Spleen (tissue), 11 donors: ENCODE data around the gene U2AF1. TPM values are rescaled to one million over a fixed set of nuclear protein-coding genes. Genes with fewer than 3 reads are reported as not detected.
"Not testable (repeated sequence)": the region's sequence is repeated elsewhere in the genome, so short reads cannot be mapped to it uniquely, and the experiment has no call there.

Source experiments
- DNase-seq: peaks from one replicate; pipeline ENCODE4 v3.0.0-alpha.2; 2020
- H3K27ac ChIP-seq, 8 donors: fragments of 200-600 bp; sonication (generic) in 7 of 8; 1 replicate in 4 of 8; 2 replicates in 4 of 8; pipeline versions ENCODE4 v1.5.0 to v1.8.0; 2016 to 2021; ENCODE audit warnings: inconsistent platforms in 4 of 8, mild to moderate bottlenecking in 4 of 8, moderate library complexity in 1 of 8
- H3K27me3 ChIP-seq, 7 donors: fragments of 200-600 bp; sonication (generic) in 6 of 7; replicated peaks in 1 of 7; 1 replicate in 4 of 7; 2 replicates in 3 of 7; pipeline versions ENCODE4 v1.5.0 to v1.8.0; 2016 to 2021; ENCODE audit warnings: inconsistent platforms in 3 of 7, mild to moderate bottlenecking in 1 of 7
- H3K36me3 ChIP-seq, 6 donors: fragments of 200-600 bp; sonication (generic) in 5 of 6; 1 replicate in 4 of 6; 2 replicates in 2 of 6; pipeline versions ENCODE4 v1.5.0 to v1.8.0; 2016 to 2021; ENCODE audit warnings: inconsistent platforms in 2 of 6
- H3K4me1 ChIP-seq, 6 donors: fragments of 200-600 bp; sonication (generic) in 5 of 6; 1 replicate in 3 of 6; 2 replicates in 3 of 6; pipeline versions ENCODE4 v1.5.0 to v1.8.0; 2016 to 2021; ENCODE audit warnings: inconsistent platforms in 3 of 6
- H3K4me3 ChIP-seq, 8 donors: fragments of 200-600 bp; sonication (generic) in 7 of 8; 1 replicate in 4 of 8; 2 replicates in 4 of 8; pipeline versions ENCODE4 v1.5.0 to v1.8.0; 2016 to 2021; ENCODE audit warnings: inconsistent platforms in 4 of 8, mild to moderate bottlenecking in 4 of 8, moderate library complexity in 2 of 8
- H3K9me3 ChIP-seq, 8 donors: fragments of 200-600 bp; sonication (generic) in 7 of 8; 1 replicate in 4 of 8; 2 replicates in 4 of 8; pipeline versions ENCODE4 v1.5.0 to v1.8.0; 2016 to 2021; ENCODE audit warnings: inconsistent platforms in 4 of 8
- POLR2AphosphoS5 ChIP-seq, 3 donors: sonication (generic); formaldehyde crosslinking; IDR thresholded peaks; one replicate each; pipeline ENCODE4 v1.5.1; 2017; ENCODE audit warnings: antibody characterized with exemption in 3 of 3
- WGBS, 5 donors: extraction: QIAGEN DNeasy Blood & Tissue Kit in 3 of 5; methylation state at CpG; one replicate each; pipeline versions ENCODE4 v1.1.5 to v1.1.7; 2013 to 2018; 5-methylcytosine and 5-hydroxymethylcytosine counted together
- intact Hi-C: fragments of 100-400 bp; cut with DNase I; formaldehyde crosslinking; loops from one replicate; pipeline ENCODE4 v1.15.0; 2023; ENCODE audit warnings: low total_unique reads
- polyA plus RNA-seq, 3 donors: library from polyadenylated mRNA; stranded (reverse); fragments of 200-250 nt; gene quantifications; one replicate each; pipeline ENCODE4 v1.2.1, GENCODE V29; 2013
- total RNA-seq, 7 donors: library from RNA; depleted of rRNA in 3 of 7; stranded (reverse); fragments of >200 nt in 3 of 7; fragmentation: NEBNext Ultra II Directional in 4 of 7; extraction: Animal tissue kit (Norgen Biotek cat#: 25700) in 4 of 7; gene quantifications; one replicate each; pipeline versions ENCODE4 v1.1.0 to v1.2.1, GENCODE V29; 2016 to 2021
- donor health status: healthy with polysubstance abuse.
- donor health status: DM: no; HTN: no; CAD: no; lungs with moderate emphysema.
- donor health status: DM: no; HTN: no; CAD: no.
- donor health status: Bipolar disorder and iron deficiency.
- donor health status: healthy.
- donor health status: DM: no; HTN: no; CAD: no.
- donor health status: DM: yes; HTN: yes; CAD: no.

Gene U2AF1
- total and polyA plus RNA-seq, 10 donors = 15.2 to 98.0 (median 51.3) TPM

- H3K4me1 ChIP-seq, H3K9me3 ChIP-seq, intact Hi-C loops, H3K36me3 ChIP-seq, H3K4me3 ChIP-seq, H3K27me3 ChIP-seq, H3K27ac ChIP-seq: not testable (repeated sequence)
- WGBS, 5 donors = 55 to 79% (median 76%) methylated on average over 1 to 8 of the region's 12 CpGs
- peak; percentile 78 for DNase-seq
- TF ChIP-seq POLR2AphosphoS5 (IDR thresholded peaks at IDR 0.05) = peak in 2 of 3 donors; percentile 36 to 70
These were observed 40.7 kb downstream of the U2AF1 start for GRCh38 chr21:43066690-43067089.

- H3K9me3 ChIP-seq, H3K4me3 ChIP-seq, H3K27ac ChIP-seq, H3K4me1 ChIP-seq, H3K36me3 ChIP-seq, H3K27me3 ChIP-seq, intact Hi-C loops: not testable (repeated sequence)
- 91 to 94% methylated on average over 6 to 18 of the region's 30 CpGs; no CpG with 5 or more reads in 3 of the 5 donors for WGBS, 5 donors
- DNase-seq = peak; percentile 60
These were observed 41.4 kb downstream of the U2AF1 start for GRCh38 chr21:43065991-43066390.

DNA sequence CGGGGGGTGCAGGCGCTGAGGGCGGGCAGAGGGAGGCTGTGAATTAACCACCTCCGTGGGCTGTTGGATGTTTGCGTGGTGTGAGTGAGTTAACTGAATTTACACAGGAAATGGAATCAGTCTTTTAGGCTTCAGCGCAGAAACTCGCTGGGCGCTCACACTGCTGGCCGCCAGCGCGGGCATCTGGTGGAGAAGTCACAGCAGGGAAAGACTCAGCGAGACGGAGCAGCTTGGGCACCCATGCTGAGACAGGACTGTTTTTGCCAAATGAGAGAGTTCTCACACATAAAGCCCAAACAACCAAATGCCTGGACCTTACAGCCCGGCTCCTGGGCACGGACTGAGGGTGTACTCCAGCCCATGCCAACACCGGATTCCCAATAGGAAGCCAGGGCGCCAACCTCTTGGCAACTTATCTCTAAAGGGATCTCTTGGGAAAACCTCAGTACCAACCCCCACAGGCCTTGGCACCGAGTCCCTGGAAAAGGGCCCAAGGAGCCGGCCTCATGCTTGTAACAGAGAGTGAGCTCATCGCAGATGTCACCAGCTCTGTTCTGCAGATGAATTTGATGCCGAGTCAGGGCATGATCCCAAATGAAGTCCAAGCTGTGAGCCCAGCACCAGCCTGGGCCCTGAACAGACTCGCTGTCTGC, 43.0 kb downstream of the U2AF1 start:
- no CpG with 5 or more reads among the region's 22 CpGs for WGBS, 5 donors
- DNase-seq, H3K4me1 ChIP-seq, H3K27me3 ChIP-seq, H3K4me3 ChIP-seq, H3K9me3 ChIP-seq, H3K27ac ChIP-seq, H3K36me3 ChIP-seq, intact Hi-C loops: not testable (repeated sequence)

DNA sequence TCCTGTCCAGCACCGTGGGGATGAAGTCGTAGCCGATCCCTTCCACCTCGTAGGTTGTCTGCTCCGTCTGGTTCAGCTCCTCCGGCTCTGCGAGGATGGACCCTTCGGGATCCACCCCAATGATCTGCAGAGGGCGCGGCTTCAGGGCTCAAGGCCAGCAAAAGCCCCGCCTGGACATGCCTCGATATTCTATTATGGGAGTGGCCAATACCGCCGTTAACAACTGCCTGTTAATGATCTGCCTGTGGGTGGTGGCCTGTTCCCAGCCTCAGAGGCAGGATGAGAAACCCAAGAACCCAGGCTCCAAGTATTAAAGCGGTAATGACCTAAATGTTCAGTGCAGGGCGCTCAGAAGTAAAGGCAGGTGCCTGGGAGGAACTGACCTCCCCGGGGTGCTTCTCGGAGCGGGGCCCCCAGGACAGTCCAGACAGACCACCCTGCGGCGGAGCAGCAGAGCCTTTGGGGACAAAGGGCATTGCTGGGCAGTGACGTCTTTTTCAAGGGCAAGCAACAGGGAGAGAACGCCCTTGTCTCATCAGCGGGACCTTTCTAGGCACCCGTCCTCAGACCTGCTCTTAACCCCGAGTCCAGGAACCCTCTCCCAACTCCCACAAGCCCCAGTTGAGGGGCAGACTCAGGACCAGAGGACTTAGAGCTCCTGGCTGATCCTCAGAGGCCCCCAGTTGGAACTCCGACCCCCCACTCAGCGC, 44.3 kb downstream of the U2AF1 start:
- H3K27me3 ChIP-seq, H3K36me3 ChIP-seq, H3K4me1 ChIP-seq, H3K4me3 ChIP-seq, intact Hi-C loops, DNase-seq, H3K9me3 ChIP-seq, H3K27ac ChIP-seq: not testable (repeated sequence)
- 86 to 95% methylated on average over 2 of the region's 28 CpGs; no CpG with 5 or more reads in 3 of the 5 donors for WGBS, 5 donors

GRCh38 chr21:43053112-43053511, 54.3 kb downstream of the U2AF1 start:
- H3K27me3 ChIP-seq, H3K27ac ChIP-seq, DNase-seq, intact Hi-C loops, H3K36me3 ChIP-seq, H3K4me1 ChIP-seq, H3K9me3 ChIP-seq, H3K4me3 ChIP-seq: not testable (repeated sequence)
- WGBS, 5 donors = no CpG with 5 or more reads among the region's 13 CpGs

- DNase-seq = peak; percentile 75
- H3K9me3 ChIP-seq, H3K36me3 ChIP-seq, intact Hi-C loops, H3K4me1 ChIP-seq, H3K27me3 ChIP-seq, H3K4me3 ChIP-seq: not testable (repeated sequence)
- WGBS, 5 donors = 35 to 57% (median 54%) methylated on average over 4 to 19 of the region's 21 CpGs
- H3K27ac ChIP-seq = peak overlapping the region in 3 of 8 donors; percentile 55 to 67 (median 65)
These were observed 61.2 kb downstream of the U2AF1 start for GRCh38 chr21:43045876-43046821.

- H3K4me3 ChIP-seq, H3K4me1 ChIP-seq, intact Hi-C loops, H3K36me3 ChIP-seq, H3K27me3 ChIP-seq, H3K9me3 ChIP-seq: not testable (repeated sequence)
- H3K27ac ChIP-seq = peak overlapping the region in 4 of 8 donors; percentile 55 to 72 (median 62)
- 0 to 8% (median 7%) methylated on average over 2 to 8 of the region's 17 CpGs; no CpG with 5 or more reads in 1 of the 5 donors for WGBS, 5 donors
- peak; percentile 74 for DNase-seq
These were observed 62.0 kb downstream of the U2AF1 start for GRCh38 chr21:43045165-43045875.

GRCh38 chr21:43044547-43044946, 62.8 kb downstream of the U2AF1 start:
- H3K27me3 ChIP-seq, H3K4me1 ChIP-seq, H3K4me3 ChIP-seq, H3K27ac ChIP-seq, H3K36me3 ChIP-seq, intact Hi-C loops, H3K9me3 ChIP-seq: not testable (repeated sequence)
- DNase-seq = peak; percentile 70
- WGBS, 5 donors = 50 to 59% (median 50%) methylated on average over 3 to 12 of the region's 14 CpGs; no CpG with 5 or more reads in 2 of the 5 donors

- DNase-seq = peak; percentile 54
- intact Hi-C loops = not testable (repeated sequence)
These were observed 64.1 kb downstream of the U2AF1 start for GRCh38 chr21:43043291-43043690.

More at GRCh38 chr21:43043291-43043690, 64.1 kb downstream of the U2AF1 start:
- H3K4me3 ChIP-seq, H3K36me3 ChIP-seq, H3K9me3 ChIP-seq, H3K27ac ChIP-seq, H3K27me3 ChIP-seq, H3K4me1 ChIP-seq: not testable (repeated sequence)
- WGBS, 5 donors = 94 to 100% (median 98%) methylated on average over 1 to 10 of the region's 14 CpGs
